GM21360 (cell line): ENCODE measurements around the gene UTP11.
"Not testable (repeated sequence)": the region's sequence is repeated elsewhere in the genome, so short reads cannot be mapped to it uniquely, and the experiment has no call there.

ENCODE experiments used
- ATAC-seq: cut with Tn5 transposase; IDR thresholded peaks from one replicate; pipeline ENCODE4 v1.9.1; 2021; ENCODE audit warnings: mild to moderate bottlenecking, moderate library complexity; ENCODE audit not compliant: unreplicated experiment

Gene UTP11

GRCh38 chr1:38012363-38013226 lies at the start of gene UTP11:
TSS of gene UTP11 (plus strand) at chr1:38012734. CDS start at chr1:38012803, 69 bp downstream.
- peak; percentile 94 for ATAC-seq

- ATAC-seq: not testable (repeated sequence)
Measured at GRCh38 chr1:37964106-37964505, 48.4 kb upstream of the UTP11 start.

- ATAC-seq: no peak
Measured at GRCh38 chr1:37965301-37965700, 47.2 kb upstream of the UTP11 start.

GRCh38 chr1:37973684-37974083 lies 38.9 kb upstream of the UTP11 start:
- not testable (repeated sequence) for ATAC-seq

- ATAC-seq: no peak
Measured at GRCh38 chr1:37974567-37974966, 38.0 kb upstream of the UTP11 start.

GRCh38 chr1:37975083-37975482 lies 37.5 kb upstream of the UTP11 start:
- not testable (repeated sequence) for ATAC-seq

GRCh38 chr1:37978541-37978940 lies 34.0 kb upstream of the UTP11 start:
- no peak for ATAC-seq

GRCh38 chr1:37983546-37983945 lies 29.0 kb upstream of the UTP11 start:
- ATAC-seq: no peak

- no peak for ATAC-seq
Measured at GRCh38 chr1:37987679-37988078, 24.9 kb upstream of the UTP11 start.

GRCh38 chr1:37989361-37989930 lies 23.1 kb upstream of the UTP11 start:
- ATAC-seq: peak; percentile 25

GRCh38 chr1:37994886-37995566 lies 17.5 kb upstream of the UTP11 start:
- no peak for ATAC-seq

GRCh38 chr1:37995751-37996345 lies 16.7 kb upstream of the UTP11 start:
- ATAC-seq: no peak

- ATAC-seq: no peak
Measured at GRCh38 chr1:37997256-37998088, 15.1 kb upstream of the UTP11 start.

- ATAC-seq: no peak
Measured at GRCh38 chr1:37998089-37998808, 14.3 kb upstream of the UTP11 start.

GRCh38 chr1:37998913-37999429 lies 13.6 kb upstream of the UTP11 start:
- no peak for ATAC-seq

- no peak for ATAC-seq
Measured at GRCh38 chr1:37999430-38000232, 12.9 kb upstream of the UTP11 start.

GRCh38 chr1:38000233-38000528 lies 12.4 kb upstream of the UTP11 start:
- no peak for ATAC-seq

- no peak for ATAC-seq
Measured at GRCh38 chr1:38000529-38001455, 11.7 kb upstream of the UTP11 start.
